HG02970 (cell line): ENCODE data around the gene WWOX.

Source experiments
- ATAC-seq: cut with Tn5 transposase; IDR thresholded peaks from one replicate; pipeline ENCODE4 v1.9.1; 2021; ENCODE audit warnings: mild to moderate bottlenecking, moderate library complexity, moderate number of reproducible peaks; ENCODE audit not compliant: unreplicated experiment, low FRiP score

WWOX gene

DNA sequence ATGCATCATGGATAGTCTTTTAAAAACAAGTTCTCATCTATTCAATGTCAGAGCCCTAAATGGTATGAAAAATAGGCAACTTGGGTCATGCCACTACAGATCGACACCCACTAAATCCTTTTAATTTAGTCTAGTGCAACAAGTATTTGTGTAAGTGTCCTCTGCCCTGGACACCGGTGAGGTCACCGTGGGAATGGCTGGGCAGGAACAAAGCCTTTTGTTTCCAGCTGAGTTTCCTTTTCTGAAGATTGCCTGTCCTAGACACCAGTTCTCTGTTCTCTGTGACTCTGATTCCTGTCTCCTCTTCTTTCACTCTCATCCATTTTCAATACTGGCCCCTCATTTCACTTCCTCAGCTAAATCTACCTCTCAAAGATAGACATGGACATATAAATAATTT, 1054.6 kb downstream of the WWOX start:
- no peak for ATAC-seq

DNA sequence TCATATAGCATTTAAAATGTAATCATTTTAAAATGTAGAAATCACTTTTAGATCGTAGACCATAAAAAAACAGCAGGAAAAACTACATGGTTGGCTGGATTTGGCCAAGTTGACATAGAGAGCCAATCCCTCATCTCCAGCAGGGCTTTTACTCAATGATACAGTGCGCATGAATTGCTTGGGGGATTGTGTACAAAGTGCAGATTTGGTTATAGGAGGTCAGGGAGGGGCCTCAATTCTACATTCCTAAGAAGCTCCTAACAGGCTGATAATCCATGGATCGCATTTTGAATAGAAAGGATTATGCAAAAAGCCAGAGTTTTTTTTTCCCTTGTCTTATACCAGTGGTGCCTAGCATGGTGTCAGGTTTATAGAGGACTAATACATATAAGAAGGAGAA, 1056.0 kb downstream of the WWOX start:
- ATAC-seq: no peak

DNA sequence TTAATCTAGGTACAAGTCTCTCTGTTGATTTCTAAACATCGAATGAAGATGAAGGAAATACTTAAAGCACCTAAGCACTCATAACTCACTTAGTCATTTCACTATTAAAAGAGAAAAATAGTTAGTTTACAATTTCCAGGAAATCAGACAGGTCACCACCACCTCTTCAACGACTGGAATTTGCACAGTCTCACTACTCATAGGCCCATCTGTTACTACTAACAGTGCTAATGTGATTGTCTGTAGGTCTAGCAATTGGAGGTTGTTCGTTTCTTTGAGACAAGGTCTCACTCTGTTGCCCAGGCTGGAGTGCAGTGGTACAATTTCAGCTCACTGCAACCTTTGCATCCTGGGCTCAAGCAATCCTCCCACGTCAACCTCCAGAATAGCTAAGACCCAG, 1056.5 kb downstream of the WWOX start:
- no peak for ATAC-seq

DNA sequence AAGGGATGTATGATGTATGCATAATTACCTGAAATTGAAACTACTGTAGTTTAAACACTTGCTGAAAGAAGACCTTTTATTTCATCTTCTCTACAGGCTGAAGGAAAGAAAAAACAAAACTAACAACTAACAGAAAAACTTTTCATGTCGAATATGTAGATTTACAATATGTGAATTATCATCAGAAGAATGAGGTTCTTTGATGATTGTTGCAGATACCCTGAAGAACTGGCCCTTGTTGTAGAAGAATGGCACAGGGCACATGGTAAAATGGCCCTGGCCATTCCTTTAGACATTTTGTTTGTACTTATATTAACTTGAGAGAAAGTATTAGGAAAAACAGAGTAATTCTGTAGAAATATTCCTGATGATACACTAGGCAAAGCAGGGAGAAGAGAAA, 1057.3 kb downstream of the WWOX start:
- no peak for ATAC-seq

DNA sequence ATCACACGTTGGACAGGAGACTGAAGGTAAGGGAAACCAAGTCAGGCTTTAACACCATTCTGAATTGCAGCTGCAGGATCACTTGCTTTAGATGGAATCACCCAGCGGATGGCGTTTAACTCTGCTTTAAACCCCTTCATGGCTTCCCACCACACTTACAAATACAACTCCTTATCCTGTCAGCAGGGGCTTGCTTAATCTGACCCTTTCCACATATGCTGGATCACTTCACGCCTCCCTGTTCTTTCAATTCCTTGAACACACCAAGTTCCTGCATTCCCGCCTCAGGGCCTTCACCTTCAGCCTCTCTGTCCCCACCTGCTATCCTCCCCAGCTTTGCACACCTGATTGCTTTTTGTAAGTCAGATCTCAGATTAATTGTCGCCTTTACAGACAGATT, 1058.9 kb downstream of the WWOX start:
- no peak for ATAC-seq

DNA sequence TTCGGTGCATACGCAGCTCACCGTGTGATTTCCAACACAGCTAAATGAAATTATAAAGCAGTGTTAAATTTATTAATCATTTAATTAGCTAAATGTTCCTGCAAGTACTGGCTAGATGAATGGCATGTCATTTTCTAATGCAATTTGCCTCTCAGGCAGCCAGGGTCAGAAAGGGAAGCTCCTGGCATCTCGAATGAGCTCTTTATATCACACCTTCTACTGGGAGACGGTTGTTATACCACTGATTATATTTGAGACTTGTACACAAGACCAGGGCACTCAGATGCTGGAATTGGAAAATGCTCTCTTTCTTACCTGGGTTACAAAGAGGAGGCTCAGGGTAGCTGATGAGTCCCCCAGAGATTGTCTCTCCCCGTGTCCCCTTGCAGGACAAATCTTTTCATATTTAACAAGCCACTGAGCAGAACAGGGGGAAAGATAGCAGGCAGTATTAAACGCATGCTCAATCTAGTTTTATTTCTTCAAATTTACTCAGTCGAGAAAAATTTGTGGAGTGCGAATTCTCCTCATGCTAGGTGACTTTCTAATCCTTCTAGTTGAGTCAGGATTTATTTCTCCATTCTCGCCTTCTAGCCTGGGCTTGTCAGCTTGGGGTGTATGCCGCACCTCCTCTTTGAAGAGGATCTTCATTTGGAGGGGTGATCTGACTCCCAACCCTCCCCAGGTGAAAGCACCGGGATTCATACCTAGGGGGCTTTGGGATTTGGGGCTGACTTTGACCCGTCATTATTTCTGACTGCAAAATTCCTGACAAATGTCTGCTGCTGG, 1060.0 kb downstream of the WWOX start:
- ATAC-seq: no peak

DNA sequence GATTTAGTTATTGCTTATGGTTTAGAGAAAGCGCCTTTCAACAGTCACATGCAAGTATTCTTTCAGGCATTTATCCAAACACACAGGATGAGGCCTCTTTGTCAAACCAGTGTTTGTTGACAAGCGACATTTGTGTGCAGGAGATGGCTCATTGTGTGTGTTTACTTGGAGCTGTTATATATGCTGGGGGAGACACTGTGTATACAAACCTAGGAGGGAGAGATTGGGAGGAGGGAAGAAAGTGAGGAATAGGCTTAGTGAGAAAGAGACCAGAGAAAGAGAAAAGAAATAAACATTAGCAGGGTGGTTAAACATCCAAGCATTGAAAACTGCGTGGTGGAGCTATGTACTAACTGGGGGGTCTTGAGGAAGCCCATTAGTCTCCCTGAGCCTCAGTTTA, 1063.5 kb downstream of the WWOX start:
- no peak for ATAC-seq

DNA sequence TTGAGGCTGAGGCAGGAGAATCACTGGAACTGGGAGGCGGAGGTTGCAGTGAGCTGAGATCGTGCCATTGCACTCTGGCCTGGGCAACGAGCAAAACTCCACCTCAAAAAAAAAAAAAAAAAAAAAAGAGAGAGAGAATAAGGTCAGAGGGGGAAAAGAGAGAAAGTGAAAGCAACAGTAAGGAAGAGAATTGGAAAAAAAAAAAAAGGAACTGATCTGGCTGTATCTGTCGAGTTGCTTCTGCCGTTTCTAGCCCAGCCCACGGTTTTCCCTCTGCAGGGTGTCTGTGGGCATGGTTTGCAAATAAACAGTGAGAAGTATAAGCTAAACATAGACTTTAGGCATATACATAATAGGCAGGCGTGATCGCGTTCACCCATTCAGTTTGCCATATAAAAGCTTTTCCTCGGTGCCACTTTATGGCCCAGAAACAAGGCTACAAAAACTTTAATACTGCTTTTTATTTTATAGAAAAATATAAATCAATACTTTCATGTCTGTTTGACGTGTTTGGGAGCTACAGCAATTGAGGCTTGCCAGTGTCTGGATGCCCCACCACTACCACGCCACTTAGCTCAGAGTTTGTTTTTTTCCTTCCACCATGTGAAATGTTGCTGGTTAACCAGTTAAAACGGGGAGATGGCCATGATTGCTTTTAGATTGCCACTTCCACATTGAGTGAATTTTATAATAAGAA, 1064.4 kb downstream of the WWOX start:
- ATAC-seq: no peak

DNA sequence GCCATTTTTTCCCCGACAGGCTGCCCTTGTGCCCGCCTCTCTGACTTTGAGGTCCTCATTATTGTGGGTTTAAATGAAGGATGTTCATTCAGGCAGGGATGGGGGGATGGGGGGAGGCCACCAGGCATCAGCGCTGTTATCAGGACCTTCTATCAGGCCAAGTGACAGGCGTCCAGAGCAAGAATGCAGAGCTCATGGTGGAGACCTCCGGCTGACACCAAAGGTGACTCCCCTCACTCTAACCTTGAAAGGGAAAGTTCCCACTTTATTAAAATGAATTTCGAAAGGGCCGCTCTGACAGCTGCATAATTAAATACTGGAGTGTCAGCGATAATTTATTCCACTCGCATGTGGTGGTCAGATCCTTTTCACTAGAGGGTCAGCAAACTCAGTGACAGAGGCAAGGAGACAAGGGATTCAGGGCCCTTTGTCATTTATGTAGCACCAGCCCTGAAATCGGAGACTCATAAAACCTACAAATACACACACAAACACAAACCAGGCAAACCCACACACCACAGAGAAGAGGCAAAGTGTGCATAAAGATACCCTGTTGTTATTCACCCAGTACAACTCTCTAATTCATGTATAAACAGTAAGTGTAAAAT, 1065.0 kb downstream of the WWOX start:
- no peak for ATAC-seq

DNA sequence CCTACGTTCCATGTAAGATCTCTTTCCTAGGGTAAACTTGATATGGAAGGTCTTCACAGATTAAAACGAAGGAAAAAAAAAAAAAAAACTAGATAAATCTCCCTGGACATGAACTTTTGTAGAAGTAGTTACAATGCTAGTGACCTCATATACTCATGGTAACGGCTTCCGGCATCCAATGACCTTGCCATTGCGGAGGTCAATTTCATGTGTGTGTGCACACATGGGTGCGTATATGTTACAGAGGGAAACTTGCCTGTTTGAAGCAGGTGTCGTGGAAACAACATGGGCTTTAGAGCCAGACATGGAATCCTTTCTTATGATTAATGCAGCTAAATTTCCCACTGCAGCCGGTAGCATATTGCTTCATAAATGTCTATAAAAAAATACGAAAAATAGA, 1065.6 kb downstream of the WWOX start:
- ATAC-seq: no peak

DNA sequence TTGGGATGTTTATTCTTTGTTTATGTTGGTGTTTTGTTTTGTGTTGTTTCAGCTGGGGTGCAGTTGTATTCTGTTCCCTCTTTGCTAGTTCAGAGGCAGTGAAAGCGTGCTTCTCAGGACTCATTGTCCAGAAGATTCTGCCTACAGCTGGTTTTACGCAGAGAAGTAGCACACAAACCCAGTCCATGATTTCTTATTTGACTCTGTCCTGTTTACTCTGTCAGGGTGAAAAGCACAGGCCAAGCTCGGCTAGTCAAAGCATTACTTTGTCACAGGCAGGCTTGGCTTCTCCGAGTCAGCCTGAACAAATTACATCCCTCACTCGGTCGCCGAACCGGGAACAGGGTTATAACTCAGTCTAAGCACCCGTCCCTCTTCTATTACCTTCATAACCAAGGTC, 1066.1 kb downstream of the WWOX start:
- ATAC-seq: no peak

DNA sequence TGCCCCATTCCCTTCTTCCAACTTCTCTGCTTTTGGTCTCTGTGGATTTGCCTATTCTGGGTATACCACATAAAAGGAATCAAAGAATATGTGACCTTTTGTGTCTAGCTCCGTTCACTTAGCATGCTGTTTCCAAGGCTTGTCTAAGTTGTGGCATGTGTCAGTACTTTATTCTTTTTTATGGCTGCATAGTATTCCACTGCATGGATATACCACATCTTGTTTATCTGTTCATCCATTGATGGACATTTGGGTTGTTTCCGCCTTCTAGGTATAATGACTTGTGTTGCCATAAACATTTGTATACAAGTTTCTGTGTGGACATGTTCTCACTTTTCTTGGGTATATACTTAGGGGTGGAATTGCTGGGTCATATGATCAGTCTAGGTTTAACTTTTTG, 1068.4 kb downstream of the WWOX start:
- no peak for ATAC-seq

DNA sequence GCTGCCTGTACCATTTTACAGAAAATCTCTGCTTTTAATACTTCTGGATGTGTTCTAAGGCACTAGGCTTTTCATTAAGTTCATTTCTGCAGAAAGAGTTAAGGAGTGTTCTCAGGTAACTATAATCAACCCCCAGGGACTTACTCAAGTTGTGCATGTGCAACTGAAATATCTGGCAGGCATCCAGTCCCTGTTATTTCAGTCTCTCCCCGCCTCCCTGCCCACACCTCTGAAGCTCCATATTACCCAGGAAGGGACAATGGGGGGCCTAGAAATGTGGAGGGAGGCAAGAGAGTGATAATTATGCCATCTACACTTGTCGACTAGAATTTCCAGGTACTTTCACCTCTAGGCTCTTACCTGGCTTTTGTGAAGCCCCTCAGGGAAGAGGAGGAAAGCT, 1068.9 kb downstream of the WWOX start:
- no peak for ATAC-seq

DNA sequence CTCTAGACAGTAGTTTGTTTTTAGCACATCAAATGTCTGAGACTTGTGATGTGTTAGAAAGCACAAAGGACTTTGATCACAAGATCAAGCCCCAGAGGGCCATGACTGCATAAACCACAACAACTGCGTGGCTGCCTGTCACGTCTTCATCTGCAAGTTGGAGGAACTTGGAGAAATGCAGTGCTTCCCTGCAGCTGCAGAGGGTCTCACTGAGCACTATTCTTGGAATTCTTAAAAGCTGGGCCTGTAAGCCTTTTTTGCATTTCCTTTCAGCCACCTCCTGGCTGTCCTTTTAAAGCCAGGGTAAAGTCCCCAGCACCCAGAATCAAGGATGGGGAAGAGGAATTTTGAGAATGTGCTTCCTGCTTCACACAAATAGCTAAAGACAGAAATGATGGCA, 1069.8 kb downstream of the WWOX start:
- no peak for ATAC-seq

DNA sequence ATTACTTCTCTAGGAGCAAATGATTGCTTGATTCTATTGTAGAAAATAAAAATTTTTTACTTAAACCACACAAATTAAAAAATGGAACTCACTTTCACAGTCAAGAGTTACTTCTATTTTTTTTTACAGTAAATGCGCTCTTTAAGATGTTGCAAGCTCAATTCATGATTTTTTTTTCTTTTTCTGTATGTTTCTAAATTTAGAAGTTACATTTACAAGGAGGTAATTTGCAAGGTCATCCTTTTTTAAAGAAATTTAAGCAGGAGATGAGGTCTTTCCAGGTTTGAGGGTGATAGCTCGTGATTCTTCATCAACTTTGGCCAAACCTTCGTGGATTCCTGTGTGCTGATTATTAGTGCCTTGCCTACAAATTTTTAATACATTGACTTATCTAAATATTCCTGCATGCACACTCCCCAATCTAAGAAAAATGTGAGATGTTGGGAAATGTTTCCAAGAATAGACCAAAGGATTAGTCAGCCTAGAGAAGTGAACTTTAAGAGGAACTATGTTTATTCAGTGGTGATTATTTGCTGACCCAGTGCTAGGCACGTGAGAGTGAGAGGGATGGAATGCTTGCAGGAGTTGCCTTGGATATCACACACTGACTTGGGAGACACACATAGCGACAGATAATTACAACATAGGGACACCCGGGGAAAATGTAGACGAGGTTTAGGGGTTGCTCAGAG, 1071.2 kb downstream of the WWOX start:
- ATAC-seq: no peak

DNA sequence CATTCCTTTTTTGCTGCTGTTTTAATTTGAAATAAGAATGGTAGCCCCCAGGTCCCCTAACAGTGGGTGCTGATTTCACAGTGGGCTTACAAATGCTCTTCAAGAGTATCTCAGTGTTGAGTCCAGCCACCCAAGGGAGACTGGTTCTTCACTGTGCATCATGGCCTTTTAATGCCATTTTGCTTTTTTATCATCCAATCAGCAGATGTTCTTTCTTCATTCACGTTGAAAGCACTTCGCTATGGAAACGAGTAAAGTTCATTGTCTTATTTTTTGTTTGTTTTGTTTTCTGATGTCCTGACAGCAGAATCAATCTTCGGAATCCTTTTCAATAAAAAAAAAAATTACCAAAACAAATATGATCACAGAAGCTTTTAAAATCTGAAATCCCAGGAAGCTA, 1072.0 kb downstream of the WWOX start:
- no peak for ATAC-seq

DNA sequence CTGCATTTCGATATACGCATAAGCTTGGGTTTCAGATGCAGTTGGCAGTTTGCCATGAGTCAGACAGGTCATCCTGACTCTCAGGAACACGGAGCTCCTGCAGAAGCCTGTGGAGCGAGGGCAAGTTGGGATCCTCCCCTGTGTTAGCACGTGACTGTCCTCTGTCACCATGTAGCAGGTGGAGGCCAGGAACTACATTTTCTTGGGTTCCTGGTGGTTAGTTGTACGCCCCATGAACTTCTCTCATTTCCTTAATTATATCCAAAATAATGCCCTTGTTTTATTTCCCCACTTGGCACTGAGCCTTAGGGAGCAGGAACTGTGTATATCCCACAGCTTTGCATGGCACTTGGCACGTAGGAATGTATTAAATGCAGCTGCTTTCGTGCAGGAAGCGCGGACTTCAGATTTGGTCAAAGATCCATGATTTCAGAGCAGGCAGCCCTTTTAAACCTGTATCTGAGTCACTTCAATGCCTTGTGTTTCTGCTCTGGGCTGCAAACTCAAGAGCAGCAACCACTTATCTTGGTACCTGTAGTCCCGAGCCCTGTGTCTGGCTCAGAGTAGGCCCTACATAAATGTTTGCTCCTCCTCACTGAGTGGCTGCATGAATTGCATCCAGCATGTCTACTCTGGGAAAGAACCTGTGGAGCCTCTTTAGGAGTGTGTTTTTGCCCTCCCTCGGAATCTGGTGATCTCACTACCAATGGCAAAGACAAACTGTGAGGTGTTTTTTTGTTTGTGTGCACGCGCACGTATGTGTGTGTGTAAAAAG, 1072.7 kb downstream of the WWOX start:
- no peak for ATAC-seq

DNA sequence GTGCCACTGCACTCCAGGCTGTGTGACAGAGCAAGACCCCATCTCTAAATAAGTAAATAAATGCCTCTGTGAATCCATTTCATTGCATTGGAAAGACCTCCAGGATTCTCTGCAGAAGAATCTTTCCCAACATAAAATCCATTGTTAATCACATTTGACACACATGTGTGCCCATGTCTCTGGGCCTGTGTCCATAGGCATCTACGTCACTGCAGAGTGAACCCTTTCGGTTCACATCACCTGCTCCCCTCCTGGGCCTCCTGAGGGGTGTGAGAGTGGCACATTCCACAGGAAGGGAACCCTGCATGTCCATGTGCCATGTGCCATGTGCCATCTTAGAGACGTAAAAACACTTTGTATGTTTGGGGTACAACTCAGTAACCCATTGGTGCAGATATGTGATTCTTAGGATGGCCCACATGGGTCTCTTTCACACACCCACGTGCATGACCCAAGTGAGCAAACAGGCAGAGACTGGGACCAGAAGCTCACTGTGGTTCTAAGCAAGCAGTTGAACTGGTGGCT, 1073.6 kb downstream of the WWOX start:
- no peak for ATAC-seq

DNA sequence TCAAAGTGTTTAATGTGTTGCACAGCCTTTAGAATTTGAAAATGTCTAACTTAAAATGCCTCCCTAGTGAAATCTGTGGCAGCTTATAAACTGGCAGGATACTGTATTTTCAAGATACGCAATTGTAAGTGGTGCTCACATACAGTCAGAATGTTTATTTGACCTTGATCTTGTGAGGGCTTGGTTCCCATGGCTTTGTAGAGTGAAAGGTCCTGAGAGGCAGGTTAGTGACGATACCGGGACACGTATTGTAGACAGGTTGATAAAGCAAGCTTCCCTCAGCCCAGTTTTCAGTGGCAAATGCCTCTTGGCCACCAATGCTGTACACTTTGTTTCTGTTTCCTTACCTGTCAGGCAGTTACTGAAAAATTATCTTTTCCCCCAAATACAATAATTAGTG, 1074.5 kb downstream of the WWOX start:
- no peak for ATAC-seq
